GM21360 (cell line): Measurements from ENCODE around the gene NFIX.

Experiments
- ATAC-seq: cut with Tn5 transposase; IDR thresholded peaks from one replicate; pipeline ENCODE4 v1.9.1; 2021; ENCODE audit warnings: mild to moderate bottlenecking, moderate library complexity; ENCODE audit not compliant: unreplicated experiment

Gene NFIX

GRCh38 chr19:13118424-13119193, 123.3 kb downstream of the NFIX start:
- ATAC-seq: peak; percentile 7

- ATAC-seq: no peak
Observed at GRCh38 chr19:13119627-13120026, 124.4 kb downstream of the NFIX start.

- no peak for ATAC-seq
Observed at GRCh38 chr19:13120031-13120430, 124.8 kb downstream of the NFIX start.

GRCh38 chr19:13120817-13121216, 125.5 kb downstream of the NFIX start:
- no peak for ATAC-seq

- ATAC-seq: no peak
Observed at GRCh38 chr19:13121551-13122274, 126.4 kb downstream of the NFIX start.

- no peak for ATAC-seq
Observed at GRCh38 chr19:13122275-13122878, 127.1 kb downstream of the NFIX start.

- ATAC-seq: no peak
Observed at GRCh38 chr19:13122980-13123957, 128.0 kb downstream of the NFIX start.

GRCh38 chr19:13127051-13127450, 131.8 kb downstream of the NFIX start:
- ATAC-seq: no peak

GRCh38 chr19:13127811-13128575, 132.7 kb downstream of the NFIX start:
- no peak for ATAC-seq

- ATAC-seq: no peak
Observed at GRCh38 chr19:13128583-13128982, 133.3 kb downstream of the NFIX start.

- no peak for ATAC-seq
Observed at GRCh38 chr19:13129384-13129783, 134.1 kb downstream of the NFIX start.

- ATAC-seq: no peak
Observed at GRCh38 chr19:13130886-13131490, 135.7 kb downstream of the NFIX start.

- ATAC-seq: no peak
Observed at GRCh38 chr19:13132471-13133180, 137.4 kb downstream of the NFIX start.

GRCh38 chr19:13133241-13133870, 138.1 kb downstream of the NFIX start:
- no peak for ATAC-seq

- ATAC-seq: no peak
Observed at GRCh38 chr19:13134626-13135025, 139.4 kb downstream of the NFIX start.

- ATAC-seq: no peak
Observed at GRCh38 chr19:13135068-13136062, 140.1 kb downstream of the NFIX start.

- no peak for ATAC-seq
Observed at GRCh38 chr19:13137290-13137794, 142.1 kb downstream of the NFIX start.
